ENCODE data around the gene LRRC40.
"Not testable (repeated sequence)": the region's sequence is repeated elsewhere in the genome, so short reads cannot be mapped to it uniquely, and the experiment has no call there.

Gene LRRC40

DNA sequence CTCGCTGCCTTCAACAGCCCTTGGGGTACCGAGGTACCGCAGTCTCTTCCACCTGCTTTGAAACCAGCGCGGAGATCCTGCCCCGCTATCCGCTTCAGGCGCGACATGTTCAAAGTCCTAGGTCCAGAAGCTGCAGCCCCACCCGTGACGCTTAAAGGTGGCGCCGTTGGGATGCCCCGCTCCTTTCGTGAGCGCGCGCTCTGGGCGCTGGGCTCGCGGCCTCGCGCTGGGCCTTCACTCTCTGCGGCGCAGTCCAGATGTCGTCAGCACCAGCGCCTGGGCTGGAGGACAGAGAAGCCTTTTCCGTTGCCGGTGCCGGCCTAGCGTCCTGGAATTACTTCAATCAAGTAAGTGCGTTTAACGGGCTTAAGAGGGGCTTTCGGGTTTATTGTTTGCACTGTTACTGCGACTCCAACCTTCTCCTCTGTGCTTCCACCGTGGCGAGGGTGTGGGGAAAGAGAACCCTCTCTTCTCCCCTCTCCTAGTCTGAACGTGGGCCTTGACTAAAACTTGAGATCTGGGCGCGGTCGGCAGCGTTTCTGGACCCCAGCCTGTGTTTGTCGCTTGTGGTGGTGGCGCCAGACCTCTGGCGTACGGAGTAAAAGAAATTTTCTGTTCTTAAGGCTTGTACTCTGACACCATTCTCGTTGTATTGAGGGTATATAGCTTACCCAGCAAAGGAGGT is at the start of gene LRRC40:
TSS of gene LRRC40 (minus strand) at position 146 of the 685 bp plus-strand sequence. CDS start at position 107, 39 bp downstream.
- peak; percentile 95 for DNase-seq (ENCODE audit: low read depth)

DNA sequence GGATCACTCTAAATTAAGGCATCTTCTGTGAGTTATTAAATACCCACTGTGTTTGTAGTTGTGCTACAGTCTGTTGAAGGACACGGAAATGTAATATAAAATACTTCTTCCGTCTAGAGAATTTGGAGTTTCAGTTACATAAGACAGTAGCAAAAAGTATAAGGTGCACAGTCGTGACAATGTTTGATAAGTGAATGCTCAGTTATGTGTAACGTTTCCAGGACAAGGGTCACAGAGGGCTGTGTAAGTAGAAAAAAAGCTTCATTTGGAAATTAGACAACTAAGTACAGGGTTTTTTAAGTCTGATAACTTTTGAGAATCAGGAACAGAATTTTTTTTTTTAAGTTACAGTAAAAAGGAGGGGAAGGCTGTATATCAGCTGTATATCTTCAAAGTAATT is 43.4 kb upstream of the LRRC40 start:
- no peak for DNase-seq (ENCODE audit: low read depth)

DNA sequence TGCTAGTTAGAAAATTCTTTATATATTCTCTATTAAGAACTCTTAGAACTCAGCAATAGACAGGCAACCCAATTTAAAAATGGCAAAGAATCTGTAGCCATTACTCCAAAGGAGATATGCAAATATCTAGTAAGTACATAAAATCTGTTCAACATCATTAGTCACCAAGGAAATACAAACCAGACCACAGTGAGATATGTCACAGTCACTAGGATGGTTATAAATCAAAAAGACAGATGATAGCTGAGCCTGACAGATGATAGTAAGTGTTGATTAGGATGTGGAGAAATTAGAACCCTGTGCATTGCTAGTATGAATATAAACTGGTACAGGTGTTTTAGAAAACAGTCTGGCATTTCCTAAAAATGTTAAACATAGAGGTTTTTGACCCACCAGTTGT is 42.4 kb upstream of the LRRC40 start:
- no peak for DNase-seq (ENCODE audit: low read depth)

DNA sequence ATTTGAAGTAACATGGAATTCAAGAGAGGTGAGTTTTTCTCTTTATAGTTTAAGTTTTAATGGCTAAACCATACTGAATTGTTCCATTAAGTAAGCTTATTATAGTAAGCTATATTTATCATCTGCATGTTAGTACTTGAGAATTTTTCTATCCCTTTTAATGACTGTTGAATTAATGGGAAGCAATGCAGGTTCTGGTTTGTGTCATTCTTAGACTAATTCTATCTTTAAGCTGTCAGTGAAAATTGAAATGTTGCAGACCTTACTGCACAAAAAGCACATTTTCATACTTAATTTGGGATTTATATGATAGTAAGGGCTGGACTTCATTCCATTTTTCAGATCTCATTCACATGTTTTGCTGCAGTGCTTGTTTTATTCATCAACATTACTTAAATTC is 41.7 kb upstream of the LRRC40 start:
- DNase-seq (ENCODE audit: low read depth): no peak

DNA sequence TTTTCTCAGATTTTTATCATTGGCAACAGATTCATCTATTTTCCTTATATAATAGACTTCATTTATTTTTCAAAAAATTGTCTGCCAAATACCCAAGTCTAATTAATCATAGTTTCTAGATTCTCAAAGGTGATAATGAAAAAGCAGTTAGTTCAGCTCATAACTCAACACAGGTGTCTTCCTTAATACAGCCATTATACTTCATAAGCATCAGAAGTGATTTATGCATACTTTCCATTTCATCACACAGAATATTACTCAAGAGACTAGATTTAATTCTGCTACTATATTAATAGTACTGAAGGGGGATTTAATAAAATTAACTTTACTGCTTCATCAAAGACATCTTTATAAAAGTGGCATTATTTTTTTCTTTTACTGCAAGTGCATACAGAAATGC is 34.6 kb upstream of the LRRC40 start:
- no peak for DNase-seq (ENCODE audit: low read depth)

DNA sequence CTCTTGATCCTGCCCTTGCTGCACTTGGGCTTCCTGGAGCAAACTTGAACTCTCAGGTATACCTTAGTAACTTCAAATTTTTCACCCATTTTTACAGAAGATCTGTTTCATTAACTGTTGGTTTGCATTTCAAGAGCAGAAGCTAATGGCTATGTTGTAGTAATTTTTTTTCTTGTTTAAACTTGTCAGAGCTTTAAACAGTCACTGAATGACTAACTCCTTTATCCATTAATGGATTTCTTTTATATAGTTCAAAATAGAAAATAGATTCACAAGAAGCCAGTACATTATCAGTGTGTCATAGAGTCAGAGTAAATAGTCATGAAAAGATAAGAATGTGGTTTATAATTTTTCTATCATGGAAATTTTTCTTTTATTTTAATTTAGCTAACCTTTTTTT is 29.4 kb upstream of the LRRC40 start:
- no peak for DNase-seq (ENCODE audit: low read depth)

DNA sequence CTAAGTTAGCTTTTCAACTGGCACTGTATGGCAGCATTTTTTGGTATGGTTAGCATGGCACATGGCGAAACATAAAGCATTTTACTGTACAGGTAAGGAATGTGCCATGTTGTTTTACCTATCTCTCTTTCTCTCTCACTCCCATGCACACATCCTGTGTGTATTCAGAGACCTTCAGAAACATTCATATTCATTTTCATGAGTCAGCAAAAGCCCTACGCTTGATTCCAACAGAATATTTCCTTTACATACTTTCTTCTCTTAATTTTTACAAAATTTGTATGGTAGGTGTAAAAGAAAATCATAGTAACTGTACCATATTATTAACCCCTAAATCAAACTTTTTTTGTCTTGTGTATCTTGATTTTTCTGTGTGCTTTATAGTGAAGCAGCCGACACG is 26.1 kb upstream of the LRRC40 start:
- no peak for DNase-seq (ENCODE audit: low read depth)

DNA sequence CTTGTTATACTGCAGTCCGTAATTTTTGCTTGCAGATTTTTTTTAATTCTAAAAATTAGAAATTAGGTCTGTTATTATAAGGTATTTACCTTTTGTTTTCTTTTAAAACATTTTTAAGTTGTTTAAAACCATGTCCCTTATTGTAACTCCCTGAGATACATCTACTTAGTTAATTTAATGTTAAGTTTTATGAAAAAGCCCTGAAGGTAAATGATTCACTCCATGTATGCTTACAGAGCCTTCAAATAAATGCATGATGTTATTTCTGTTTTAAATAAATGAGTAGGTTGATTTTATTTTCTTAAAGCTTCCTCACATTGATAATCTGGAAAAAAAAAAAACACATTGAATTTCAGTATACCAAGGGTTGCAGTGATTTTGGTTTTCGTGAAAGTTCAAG is 23.3 kb upstream of the LRRC40 start:
- DNase-seq (ENCODE audit: low read depth): no peak

DNA sequence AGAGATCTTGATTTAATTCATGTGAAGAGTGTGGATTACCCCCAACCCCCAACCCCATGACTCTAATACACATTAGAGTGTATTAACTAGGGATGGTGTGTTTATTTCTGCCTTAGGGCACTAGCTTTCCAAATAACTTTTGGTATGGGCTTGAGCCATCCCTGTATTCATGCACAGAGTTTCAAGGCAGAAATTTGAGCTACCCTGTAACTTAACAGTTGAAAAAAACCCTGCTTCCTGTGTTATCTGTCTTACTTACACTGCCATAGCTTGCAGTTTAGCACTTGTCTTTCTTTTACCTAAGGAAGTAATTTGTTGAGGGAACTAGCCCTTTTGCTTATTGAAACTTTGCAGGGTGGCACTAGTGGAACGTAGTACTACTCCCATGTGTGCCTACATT is 22.1 kb upstream of the LRRC40 start:
- peak; percentile 23 for DNase-seq (ENCODE audit: low read depth)

DNA sequence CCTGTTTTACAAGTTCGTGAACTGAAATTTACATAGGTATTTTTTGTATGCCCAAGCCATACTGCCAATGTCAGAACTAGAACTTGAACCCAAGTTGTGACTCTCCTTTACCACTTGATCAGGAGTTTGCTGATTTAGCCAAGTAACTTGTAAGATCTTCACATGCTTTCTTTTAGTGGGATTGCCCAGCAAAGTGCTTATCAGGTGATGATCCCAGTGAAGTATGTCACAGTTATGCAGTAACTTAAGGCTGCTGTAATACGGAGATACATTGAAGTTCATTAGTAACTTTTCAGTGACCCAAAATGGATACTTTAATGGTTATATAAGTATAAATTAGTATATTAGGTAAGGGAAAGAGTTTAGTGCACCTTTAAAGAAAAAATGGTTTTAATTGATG is 19.6 kb upstream of the LRRC40 start:
- no peak for DNase-seq (ENCODE audit: low read depth)

DNA sequence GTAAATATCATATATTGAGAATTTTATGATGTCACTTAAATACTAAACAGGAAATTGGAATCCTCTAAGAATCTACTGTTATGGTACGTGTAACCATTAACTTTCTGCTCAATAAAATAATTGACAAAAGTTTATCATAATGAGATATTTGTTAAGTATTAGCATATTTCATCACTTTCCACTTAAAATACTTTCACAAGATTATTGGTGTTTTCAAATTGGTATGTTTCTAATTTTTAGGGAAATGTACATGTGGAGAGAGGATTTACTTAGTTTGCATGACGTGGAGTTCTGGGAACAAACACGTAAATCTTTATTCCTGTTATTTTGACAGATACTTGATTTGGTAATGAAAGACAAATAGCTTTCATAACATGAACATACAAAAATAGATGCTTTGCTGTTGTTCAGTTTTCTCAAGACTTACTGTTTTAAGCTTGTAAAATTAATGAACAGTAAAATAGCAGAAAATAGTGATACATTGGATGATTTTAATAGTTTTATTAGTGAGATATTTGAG is 17.4 kb upstream of the LRRC40 start:
- DNase-seq (ENCODE audit: low read depth): no peak

DNA sequence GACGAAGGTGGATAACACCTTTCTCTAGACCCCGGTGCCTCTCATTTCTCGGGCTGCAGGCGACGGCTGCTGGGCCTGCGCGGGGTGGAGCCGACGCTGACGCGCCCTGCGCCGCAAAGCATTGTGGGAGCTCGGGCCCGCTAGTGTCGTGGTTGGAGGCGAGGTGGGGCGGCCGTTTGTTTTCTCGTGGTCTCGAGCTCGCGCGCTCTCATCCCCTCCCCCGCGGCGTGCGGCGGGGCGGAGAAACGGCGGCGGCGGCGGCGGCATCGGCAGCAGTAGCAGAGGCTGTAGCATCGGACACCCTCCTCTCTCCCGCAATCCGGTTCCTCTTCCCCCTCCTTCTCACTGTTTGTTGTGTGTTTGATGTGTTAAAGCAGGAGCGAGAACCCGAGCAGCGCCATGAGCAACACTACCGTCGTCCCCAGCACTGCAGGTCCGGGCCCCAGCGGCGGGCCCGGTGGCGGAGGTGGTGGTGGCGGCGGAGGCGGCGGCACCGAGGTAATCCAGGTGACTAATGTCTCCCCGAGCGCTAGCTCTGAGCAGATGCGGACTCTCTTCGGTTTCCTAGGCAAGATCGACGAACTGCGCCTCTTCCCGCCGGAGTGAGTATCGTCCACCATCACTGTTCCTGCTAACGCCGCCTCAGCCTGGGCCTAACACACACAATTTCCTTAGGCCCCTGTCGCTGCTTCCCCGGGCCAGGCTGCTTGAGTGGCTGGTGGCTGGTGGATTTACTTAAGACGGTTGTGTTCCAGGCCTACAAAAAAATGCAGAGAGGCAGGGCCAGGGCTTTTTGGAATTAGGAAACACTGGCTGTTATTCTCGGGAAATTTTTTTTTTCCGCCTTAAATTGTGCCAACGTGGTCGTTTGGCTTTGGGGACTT is 16.1 kb upstream of the LRRC40 start, which contains the start of gene SRSF11:
TSS of gene SRSF11 (plus strand) at position 143 of the 884 bp plus-strand sequence. CDS start at position 400, 257 bp downstream.
- DNase-seq (ENCODE audit: low read depth): peak; percentile 94

DNA sequence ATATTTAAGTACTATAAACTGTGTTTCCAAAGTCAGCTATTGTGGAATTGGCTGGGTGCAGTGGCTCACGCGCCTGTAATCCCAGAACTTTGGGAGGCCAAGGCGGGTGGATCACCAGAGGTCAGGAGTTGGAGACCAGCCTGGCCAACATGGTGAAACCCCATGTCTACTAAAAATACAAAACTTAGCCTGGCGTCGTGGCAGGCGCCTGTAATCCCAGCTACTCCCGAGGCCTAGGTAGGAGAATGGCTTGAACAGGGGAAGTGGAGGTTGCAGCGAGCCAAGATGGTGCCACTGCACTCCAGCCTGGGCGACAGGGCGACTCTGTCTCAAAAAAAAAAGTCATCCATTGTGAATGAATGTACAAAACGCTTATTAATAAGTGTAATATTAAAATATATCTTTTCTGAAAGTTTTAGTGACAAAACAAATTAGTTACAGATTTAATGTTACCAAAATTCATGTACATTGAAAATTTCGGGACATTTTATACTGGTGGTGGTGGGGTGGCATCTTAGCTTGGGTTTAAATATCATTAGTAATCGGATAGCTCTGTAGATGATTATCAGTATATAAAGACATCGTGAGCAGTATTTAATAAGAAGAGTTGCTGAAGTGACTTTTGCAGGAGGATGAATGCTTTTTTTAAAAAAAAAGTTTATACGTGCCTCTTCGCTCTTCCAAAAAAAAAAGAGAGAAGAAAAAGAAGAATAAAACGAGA is 15.3 kb upstream of the LRRC40 start:
- no peak for DNase-seq (ENCODE audit: low read depth)

DNA sequence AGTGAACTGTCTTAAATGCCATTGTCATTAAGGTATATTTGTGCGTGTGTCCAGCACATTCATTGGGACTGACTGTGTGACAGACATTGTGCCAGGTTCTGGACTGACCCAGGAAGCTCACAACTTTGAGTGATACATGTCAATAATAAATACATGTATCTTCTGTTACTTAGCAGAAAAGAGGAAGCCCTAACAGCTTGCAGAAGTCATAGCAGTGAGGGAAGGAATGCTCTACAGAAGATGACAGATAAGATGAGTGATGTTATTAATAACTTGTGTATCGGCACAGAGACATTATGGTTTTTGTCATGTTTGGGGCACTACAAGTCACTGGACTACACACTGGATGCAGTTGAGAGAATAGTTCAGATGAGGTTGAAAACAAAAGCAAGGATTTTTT is 14.6 kb upstream of the LRRC40 start:
- no peak for DNase-seq (ENCODE audit: low read depth)

DNA sequence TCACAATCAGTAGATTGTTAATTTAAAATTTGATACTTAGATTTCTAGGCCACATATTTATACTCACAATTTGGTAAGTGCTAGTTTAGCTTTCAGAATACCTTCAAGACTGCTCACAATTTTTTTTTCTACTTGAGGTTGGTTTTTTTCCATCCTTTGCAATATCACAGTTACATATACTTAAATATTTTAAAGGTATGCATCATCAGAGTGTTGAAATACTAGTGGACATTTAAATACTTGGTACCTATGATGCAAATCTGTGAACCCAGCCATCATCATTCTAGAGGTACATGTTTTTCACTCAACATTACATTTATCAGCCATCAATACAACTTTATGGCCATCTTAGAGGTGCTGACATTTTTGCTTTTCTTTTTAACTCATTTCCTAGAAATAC is 6.2 kb upstream of the LRRC40 start:
- DNase-seq (ENCODE audit: low read depth): no peak

DNA sequence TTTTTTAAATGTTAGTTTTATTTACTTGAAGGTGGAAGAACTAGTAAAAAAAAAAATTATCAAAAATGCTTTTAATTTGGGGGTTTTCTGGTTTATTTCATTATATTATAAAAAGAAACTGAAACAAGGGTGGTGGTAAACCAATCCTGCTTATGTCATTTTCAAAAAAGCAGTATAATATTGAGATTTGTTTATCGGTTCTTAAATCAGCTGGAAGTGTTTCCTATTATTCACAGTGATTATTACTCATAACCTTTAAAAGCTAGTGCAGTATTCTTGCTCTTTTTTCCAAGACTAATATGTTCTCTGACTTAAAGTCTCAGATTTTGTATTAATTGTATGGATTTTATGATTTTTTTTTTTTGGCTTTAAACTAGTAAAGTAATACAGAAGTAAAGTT is 5.4 kb upstream of the LRRC40 start:
- DNase-seq (ENCODE audit: low read depth): no peak

DNA sequence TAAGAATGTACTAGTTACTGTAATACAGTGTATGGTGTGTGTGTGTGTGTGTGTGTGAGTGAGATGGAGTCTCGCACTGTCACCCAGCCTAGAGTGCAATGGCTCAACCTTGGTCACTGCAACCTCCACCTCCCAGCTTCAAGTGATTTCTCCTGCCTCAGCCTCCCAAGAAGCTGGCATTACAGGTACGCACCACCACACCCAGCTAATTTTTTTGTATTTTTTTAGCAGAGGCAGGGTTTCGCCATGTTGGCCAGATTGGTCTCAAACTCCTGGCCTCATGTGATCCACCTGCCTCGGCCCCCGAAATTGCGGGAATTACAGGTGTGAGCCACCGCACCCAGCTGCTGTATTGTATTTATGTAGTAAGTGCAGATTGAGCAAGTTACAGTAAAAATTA is 2.9 kb upstream of the LRRC40 start:
- DNase-seq (ENCODE audit: low read depth): no peak

DNA sequence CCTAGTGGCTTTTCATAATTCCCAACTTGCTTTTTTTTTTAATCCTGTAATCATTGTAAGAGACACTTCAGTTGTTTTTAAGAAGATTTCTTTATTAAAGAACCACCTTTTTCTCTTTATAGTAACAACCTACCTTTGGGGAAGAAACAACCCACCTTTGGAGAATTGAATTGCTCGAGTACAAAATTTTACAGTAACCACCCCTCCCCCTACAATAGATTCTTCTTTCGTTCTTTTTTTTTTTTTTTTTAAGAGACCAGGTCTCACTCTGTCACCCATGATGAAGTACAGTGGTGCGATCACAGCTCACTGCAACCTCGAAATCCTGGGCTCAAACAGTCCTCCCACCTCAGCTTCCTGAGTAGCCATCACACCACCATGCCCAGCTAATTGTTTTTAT is 2.1 kb upstream of the LRRC40 start:
- DNase-seq (ENCODE audit: low read depth): no peak

DNA sequence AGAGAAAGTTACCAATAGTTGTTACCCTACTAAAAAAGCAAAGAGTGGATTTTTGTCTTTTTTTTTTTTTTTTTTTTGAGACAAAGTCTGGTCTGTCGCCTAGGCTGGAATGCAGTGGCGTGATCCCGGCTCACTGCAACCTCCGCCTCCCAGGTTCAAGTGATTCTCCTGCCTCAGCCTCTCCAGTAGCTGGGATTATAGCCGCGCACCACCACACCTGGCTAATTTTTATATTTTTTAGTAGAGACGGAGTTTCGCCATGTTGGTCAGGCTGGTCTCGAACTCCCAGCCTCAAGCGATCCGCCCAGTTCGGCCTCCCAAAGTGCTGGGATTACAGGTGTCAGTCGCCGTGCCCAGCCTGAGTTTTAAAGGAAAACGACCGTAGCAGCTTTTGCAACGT is 1.5 kb upstream of the LRRC40 start:
- DNase-seq (ENCODE audit: low read depth): not testable (repeated sequence)

DNA sequence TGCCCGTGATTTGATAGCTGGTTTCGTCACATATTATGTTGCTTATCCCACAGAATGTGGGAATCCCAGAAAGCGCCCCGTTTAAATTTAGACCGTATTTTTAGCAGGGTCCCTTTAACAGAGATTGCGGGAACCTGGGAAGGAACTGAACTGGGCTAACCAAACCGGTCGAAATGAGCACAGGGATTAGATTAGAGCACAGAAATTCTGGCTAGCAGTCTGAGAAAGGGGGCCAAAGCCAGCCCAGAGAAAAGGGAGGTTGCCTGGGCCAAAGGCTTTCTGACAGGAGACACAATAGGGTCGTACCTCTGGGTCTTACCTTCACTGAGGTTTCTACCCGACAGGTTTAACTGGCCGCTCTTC is 327 bp downstream of the LRRC40 start:
- DNase-seq (ENCODE audit: low read depth): no peak

DNA sequence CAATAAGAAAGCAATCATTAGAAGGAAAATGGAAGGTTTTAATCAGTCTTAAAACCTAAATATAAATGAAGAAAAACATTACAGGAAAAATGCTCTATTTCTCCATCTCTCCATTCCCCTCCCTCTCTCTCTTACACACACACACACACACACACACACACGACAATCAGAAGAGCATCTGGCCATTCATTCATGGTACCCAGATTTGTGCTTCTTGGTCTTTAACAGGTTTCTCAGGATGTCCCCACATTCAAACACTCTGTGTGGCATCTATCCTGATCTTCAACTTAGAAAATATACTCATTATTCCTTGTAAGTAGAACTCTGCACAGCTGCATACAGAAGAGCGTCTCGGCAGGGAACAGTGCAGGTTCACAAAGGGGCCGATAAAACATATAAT is 779 bp downstream of the LRRC40 start:
- DNase-seq (ENCODE audit: low read depth): no peak

DNA sequence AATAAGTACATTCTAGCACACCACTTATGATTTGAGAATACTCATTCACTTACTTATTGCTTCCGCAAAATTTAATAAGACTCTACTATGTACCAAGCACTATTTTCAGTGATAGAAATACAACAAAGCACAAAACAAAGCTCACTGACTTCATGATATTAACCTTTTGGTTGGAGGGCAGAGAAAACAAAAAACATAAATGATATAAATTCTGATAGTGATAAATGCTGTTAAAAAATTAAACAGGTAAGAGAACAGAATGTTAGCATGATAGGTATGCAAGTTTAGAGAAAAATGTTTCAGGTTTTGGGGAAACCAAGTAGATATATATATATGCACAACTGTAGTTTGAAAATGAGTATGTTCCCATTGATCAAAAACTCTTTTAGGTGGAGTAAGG is 1.2 kb downstream of the LRRC40 start:
- DNase-seq (ENCODE audit: low read depth): no peak

Measured in fibroblast of gingiva (primary cell).